H1 (cell line): Measurements from ENCODE around the gene NXPH1. TPM values are rescaled to one million over a fixed set of nuclear protein-coding genes. Genes with fewer than 3 reads are reported as not detected.
A peak's percentile ranks its signal among the peaks of the same experiment; 100 is the strongest.

Experiments
- CTCF ChIA-PET: fragments of 300-600 bp; sonication (Branson Sonifier 250); formaldehyde crosslinking; loops from one replicate; lab custom pipeline; 2021; ENCODE audit not compliant: partially characterized antibody; lab: Charles Lee
- POLR2A ChIA-PET: fragments of 300-600 bp; sonication (Branson Sonifier 250); formaldehyde crosslinking; loops from one replicate; lab custom pipeline; 2021; ENCODE audit warnings: inconsistent platforms; ENCODE audit not compliant: partially characterized antibody; lab: Charles Lee
- DNase-seq, 2 experiments: peaks; one replicate each; pipeline versions ENCODE4 v3.0.0 to v3.0.0-alpha.2; 2010 to 2022; ENCODE audit warnings: low spot score in 2 of 2, low read depth in 1 of 2, mixed read lengths in 1 of 2
- FAIRE-seq: peaks from 2 replicates; lab custom pipeline; 2011; peaks lifted over from hg19 to GRCh38; lab: Jason Lieb, UNC
- H2AFZ ChIP-seq: 2 replicates; pipeline ENCODE4 v1.8.1; 2012; ENCODE audit warnings: low read length, inconsistent platforms
- H2AK5ac ChIP-seq: 2 replicates; pipeline ENCODE4 v1.6.1; 2013; ENCODE audit warnings: low read depth, low read length
- H2BK120ac ChIP-seq: replicated peaks from 2 replicates; pipeline ENCODE3; 2013; ENCODE audit warnings: low read depth, low read length, inconsistent platforms
- H2BK12ac ChIP-seq: 2 replicates; pipeline ENCODE4 v1.6.1; 2013; ENCODE audit warnings: low read depth, low read length
- H2BK15ac ChIP-seq: 2 replicates; pipeline ENCODE4 v1.6.1; 2013; ENCODE audit warnings: low read length
- H2BK20ac ChIP-seq: 2 replicates; pipeline ENCODE4 v1.6.1; 2013; ENCODE audit warnings: low read length
- H2BK5ac ChIP-seq: 2 replicates; pipeline ENCODE4 v1.6.1; 2013; ENCODE audit warnings: low read depth, low read length
- H3K14ac ChIP-seq: 2 replicates; pipeline ENCODE4 v1.6.1; 2013; ENCODE audit warnings: inconsistent platforms; ENCODE audit not compliant: insufficient read length
- H3K18ac ChIP-seq: 2 replicates; pipeline ENCODE4 v1.6.1; 2013; ENCODE audit warnings: low read length; ENCODE audit errors: extremely low read depth
- H3K23ac ChIP-seq: 2 replicates; pipeline ENCODE4 v1.6.1; 2013; ENCODE audit warnings: inconsistent platforms; ENCODE audit not compliant: insufficient read length
- H3K23me2 ChIP-seq: 2 replicates; pipeline ENCODE4 v1.6.1; 2013; ENCODE audit warnings: low read depth, low read length
- H3K27ac ChIP-seq: 2 replicates; pipeline ENCODE4 v1.6.1; 2011; ENCODE audit warnings: low read depth, low read length, inconsistent platforms
- H3K27me3 ChIP-seq, 4 experiments: replicated peaks in 1 of 4; 1 replicate in 1 of 4; 2 replicates in 3 of 4; pipeline versions ENCODE4 v1.6.1 to v1.8.1; 2011 to 2013; ENCODE audit warnings: low read length in 3 of 4, mild to moderate bottlenecking in 3 of 4, inconsistent platforms in 2 of 4, mixed read lengths in 2 of 4, moderate library complexity in 1 of 4; ENCODE audit not compliant: control insufficient read depth in 3 of 4, insufficient read depth in 3 of 4; ENCODE audit errors: extremely low read depth in 1 of 4
- H3K36me3 ChIP-seq, 4 experiments: 2 replicates each; pipeline versions ENCODE4 v1.6.1 to v1.8.1; 2011 to 2013; ENCODE audit warnings: mild to moderate bottlenecking in 4 of 4, low read length in 3 of 4, moderate library complexity in 2 of 4, control low read depth in 1 of 4, inconsistent platforms in 1 of 4; ENCODE audit not compliant: insufficient read depth in 4 of 4, control insufficient read depth in 2 of 4
- H3K4ac ChIP-seq: replicated peaks from 2 replicates; pipeline ENCODE3; 2013; ENCODE audit warnings: low read length, low read depth, mixed read lengths, inconsistent platforms; ENCODE audit not compliant: insufficient read length
- H3K4me1 ChIP-seq, 4 experiments: replicated peaks in 1 of 4; 1 replicate in 1 of 4; 2 replicates in 3 of 4; pipeline versions ENCODE4 v1.6.1 to v1.8.1; 2011 to 2013; ENCODE audit warnings: low read length in 3 of 4, inconsistent platforms in 2 of 4, mixed read lengths in 1 of 4; ENCODE audit not compliant: insufficient read depth in 4 of 4, control insufficient read depth in 3 of 4
- H3K4me2 ChIP-seq, 2 experiments: 2 replicates each; pipeline versions ENCODE4 v1.6.1 to v1.8.1; 2011 to 2013; ENCODE audit warnings: low read depth in 2 of 2, low read length in 2 of 2, control low read depth in 1 of 2, inconsistent platforms in 1 of 2, mild to moderate bottlenecking in 1 of 2; ENCODE audit not compliant: insufficient read depth in 1 of 2
- H3K4me3 ChIP-seq, 4 experiments: fragments of 200-600, 300-600 bp in 1 of 4; sonication (generic), shearing (Covaris generic), sonication (Bioruptor Twin) in 1 of 4; 2 replicates each; pipeline versions ENCODE4 v1.5.1 to v1.8.1; 2011 to 2016; ENCODE audit warnings: low read length in 4 of 4, low read depth in 3 of 4, control low read depth in 2 of 4, inconsistent platforms in 2 of 4, mild to moderate bottlenecking in 2 of 4, mixed read lengths in 1 of 4, moderate library complexity in 1 of 4; ENCODE audit not compliant: insufficient read depth in 2 of 4; ENCODE audit errors: extremely low read depth in 1 of 4
- H3K56ac ChIP-seq: replicated peaks from 2 replicates; pipeline ENCODE3; 2013; ENCODE audit warnings: low read depth, mild to moderate bottlenecking, mixed read lengths, low read length, inconsistent platforms; ENCODE audit not compliant: insufficient read length
- H3K79me1 ChIP-seq: 2 replicates; pipeline ENCODE4 v1.6.1; 2013; ENCODE audit warnings: low read depth, low read length, control low read depth
- H3K79me2 ChIP-seq, 2 experiments: 2 replicates each; pipeline versions ENCODE4 v1.6.1 to v1.8.1; 2012 to 2013; ENCODE audit warnings: low read length in 2 of 2, mild to moderate bottlenecking in 2 of 2, inconsistent platforms in 1 of 2; ENCODE audit not compliant: insufficient read depth in 2 of 2, control insufficient read depth in 1 of 2
- H3K9ac ChIP-seq, 4 experiments: replicated peaks in 1 of 4; 1 replicate in 1 of 4; 2 replicates in 3 of 4; pipeline versions ENCODE4 v1.6.1 to v1.8.1; 2011 to 2013; ENCODE audit warnings: low read depth in 3 of 4, low read length in 3 of 4, control low read depth in 2 of 4, mild to moderate bottlenecking in 2 of 4, moderate library complexity in 2 of 4, inconsistent platforms in 1 of 4; ENCODE audit errors: extremely low read depth in 1 of 4
- H3K9me3 ChIP-seq, 2 experiments: 2 replicates each; pipeline versions ENCODE4 v1.6.1 to v1.8.1; 2012 to 2013; ENCODE audit warnings: mild to moderate bottlenecking in 2 of 2, moderate library complexity in 2 of 2, control low read depth in 1 of 2, inconsistent platforms in 1 of 2, low read depth in 1 of 2, low read length in 1 of 2, mixed read lengths in 1 of 2; ENCODE audit not compliant: insufficient read depth in 2 of 2
- H4K20me1 ChIP-seq, 2 experiments: replicated peaks in 1 of 2; 2 replicates each; pipeline versions ENCODE3 to v1.8.1; 2011 to 2013; ENCODE audit warnings: inconsistent platforms in 2 of 2, low read length in 2 of 2, mild to moderate bottlenecking in 1 of 2; ENCODE audit not compliant: insufficient read depth in 2 of 2, control insufficient read depth in 1 of 2
- H4K5ac ChIP-seq: 2 replicates; pipeline ENCODE4 v1.6.1; 2013; ENCODE audit warnings: low read length, low read depth, mixed read lengths, inconsistent platforms; ENCODE audit not compliant: insufficient read length
- H4K8ac ChIP-seq: 2 replicates; pipeline ENCODE4 v1.8.0; 2013; ENCODE audit warnings: mild to moderate bottlenecking, moderate library complexity, low read length, inconsistent platforms; ENCODE audit not compliant: insufficient read depth; ENCODE audit errors: extremely low read depth
- H4K91ac ChIP-seq: replicated peaks from 2 replicates; pipeline ENCODE3; 2013; ENCODE audit warnings: low read length, mixed read lengths, inconsistent platforms; ENCODE audit not compliant: insufficient read length
- RBBP5 ChIP-seq: IDR thresholded peaks from 2 replicates; pipeline ENCODE4 v1.7.1; 2012; ENCODE audit warnings: low read depth, mild to moderate bottlenecking, inconsistent platforms, low read length, moderate library complexity, borderline replicate concordance
- WGBS, 2 experiments: shearing (Covaris generic) in 1 of 2; methylation state at CpG; one replicate each; pipeline versions ENCODE4 v1.1.6 to v1.1.7; 2013 to 2015; ENCODE audit warnings: low lambda C conversion rate in 2 of 2, mixed read lengths in 2 of 2, inconsistent platforms in 1 of 2, low coverage in 1 of 2, missing lambda C conversion rate in 1 of 2; ENCODE audit not compliant: insufficient replicate concordance in 2 of 2, insufficient coverage in 1 of 2, insufficient read length in 1 of 2; ENCODE audit errors: extremely low coverage in 1 of 2, missing lambda C conversion rate in 1 of 2; 5-methylcytosine and 5-hydroxymethylcytosine counted together
- long read RNA-seq, 2 experiments: library from RNA in 1 of 2; library from capped mRNA in 1 of 2; stranded (forward); transcript quantifications; one replicate each; pipeline ENCODE4 v2.0.0, GENCODE V29; 2021; ENCODE audit warnings: inconsistent platforms in 1 of 2
- polyA minus RNA-seq, 3 experiments: library from RNA; depleted of rRNA, polyadenylated mRNA; stranded (reverse); fragments of >200 nt; gene quantifications; 1 replicate in 2 of 3; 2 replicates in 1 of 3; pipeline ENCODE4 v1.2.3, GENCODE V29; 2011
- polyA plus RNA-seq, 7 experiments: library from polyadenylated mRNA; depleted of rRNA in 3 of 7; stranded (reverse) in 5 of 7; unstranded in 2 of 7; fragments of >200 nt in 5 of 7; fragments of 200-250 nt in 2 of 7; gene quantifications; 1 replicate in 5 of 7; 2 replicates in 1 of 7; 4 replicates in 1 of 7; pipeline versions ENCODE4 v1.2.1 to v1.2.3, GENCODE V29; 2011 to 2013; ENCODE audit warnings: missing spikeins in 2 of 7, mixed read lengths in 2 of 7
- total RNA-seq: library from RNA; stranded (reverse); fragmentation: NEBNext Ultra II Directional; extraction: Animal tissue kit (Norgen Biotek cat#: 25700); gene quantifications from 2 replicates; pipeline ENCODE4 v1.2.1, GENCODE V29; 2021
- TF ChIP-seq, protein P1 (sequence below): IDR thresholded peaks from 2 replicates; pipeline ENCODE4 v1.6.1; 2012; ENCODE audit warnings: low read length, inconsistent platforms

Gene NXPH1
- 0.40 and 1.0 TPM in 2 replicates for total RNA-seq
- polyA plus RNA-seq (2011; rRNA removed), result 0.14 and 0.24 TPM in 2 replicates
- polyA plus RNA-seq (2011; cell fraction: cytosol; rRNA removed), result 0.16 TPM
- 0.09 TPM for polyA plus RNA-seq (2011; cell fraction: nucleus; rRNA removed)
- polyA plus RNA-seq (2012, experiment 1 of 2), result 0.11 to 0.31 TPM (median 0.18 TPM) in 4 replicates
- not detected for polyA plus RNA-seq (2012, experiment 2 of 2)
- polyA plus RNA-seq (2013, experiment 1 of 2), result 0.69 TPM
- 0.64 TPM for polyA plus RNA-seq (2013, experiment 2 of 2)
- polyA minus RNA-seq (2011; rRNA and poly(A)+ RNA removed), result 0.20 and 1.0 TPM in 2 replicates
- not detected for polyA minus RNA-seq (2011; cell fraction: cytosol; rRNA and poly(A)+ RNA removed)
- polyA minus RNA-seq (2011; cell fraction: nucleus; rRNA and poly(A)+ RNA removed), result 0.60 TPM
- long read RNA-seq, experiment 1, partial matches to known transcripts, result 0 of 1 reads
- long read RNA-seq, experiment 1, other reads (novel, unspliced or antisense), result 0 of 1 reads
- long read RNA-seq, experiment 2, result 0 reads

DNA sequence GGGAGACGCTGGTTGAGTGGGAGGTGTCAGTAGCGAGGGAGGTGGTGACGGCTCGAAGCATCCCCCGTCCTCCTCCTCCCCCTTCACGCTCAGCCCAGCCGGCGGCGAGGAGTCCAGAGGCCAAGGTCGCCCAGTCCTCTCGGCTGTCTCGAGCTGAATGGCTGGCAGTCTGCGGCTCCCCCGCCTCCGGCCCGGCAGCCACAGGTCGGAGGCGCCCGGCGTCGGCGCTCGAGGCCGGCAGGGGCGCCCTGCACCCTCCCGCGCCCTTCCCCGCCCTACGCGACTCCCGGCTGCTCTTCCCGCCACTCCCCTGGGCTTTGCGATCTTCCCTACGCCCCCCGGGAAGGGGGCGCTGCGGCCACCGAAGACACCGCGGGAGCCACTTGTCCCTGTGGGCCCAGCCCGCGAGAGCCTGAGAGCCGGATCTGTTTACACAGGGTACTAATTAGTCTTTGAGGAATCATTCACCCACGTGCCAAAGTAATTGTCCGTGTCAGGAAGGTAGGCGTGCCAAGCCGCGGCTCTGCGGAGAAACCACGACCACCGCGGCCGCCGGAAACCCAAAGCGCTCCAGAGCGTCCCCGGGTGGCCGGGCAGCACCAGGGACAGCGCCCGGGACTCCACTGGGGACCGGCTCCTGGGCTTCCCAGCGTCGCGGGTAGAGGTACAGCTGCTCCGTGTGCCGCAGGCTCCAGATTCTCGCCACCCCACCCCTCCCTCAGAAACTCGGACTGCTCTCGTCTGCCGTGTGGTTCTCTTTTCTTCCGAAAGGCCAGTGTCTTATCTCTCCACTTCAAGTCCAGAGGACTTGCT is at the start of gene NXPH1:
TSS of gene NXPH1 (plus strand) at position 133 of the 813 bp plus-strand sequence.
- H4K91ac ChIP-seq, result no peak within 1 kb of the TSS
- H2AK5ac ChIP-seq, result no peak within 1 kb of the TSS
- FAIRE-seq (no peak), DNase-seq (peak in 1 of 2 experiments; percentile 82)
- H3K18ac ChIP-seq, result no peak within 1 kb of the TSS
- H4K8ac ChIP-seq, result peak within 1 kb of the TSS; percentile 20; the same call in 1 of the 2 replicates
- H2BK20ac ChIP-seq, result no peak within 1 kb of the TSS
- no peak within 1 kb of the TSS for H2BK120ac ChIP-seq
- peaks cover 0 to 12% of the 10 kb centered on the region in 2 experiments for H4K20me1 ChIP-seq
- peaks cover 22% of the 10 kb centered on the region for H3K23me2 ChIP-seq
- peaks cover 0 to 23% (median 9%) of the 10 kb centered on the region in 4 experiments; a peak in 5 of 7 replicates for H3K4me1 ChIP-seq
- no peak within 1 kb of the TSS for H3K27ac ChIP-seq
- no peak within 1 kb of the TSS for H3K23ac ChIP-seq
- no peak within 1 kb of the TSS for H3K14ac ChIP-seq
- H2BK5ac ChIP-seq, result peak within 1 kb of the TSS; percentile 37; the same call in 1 of the 2 replicates
- no peak within 1 kb of the TSS; the same call in 1 of the 2 replicates for H2BK12ac ChIP-seq
- peak within 1 kb of the TSS; percentile 76; the same call in 1 of the 2 replicates for H2AFZ ChIP-seq
- CTCF ChIA-PET, result interaction anchor here (0.5 to 3.8 kb wide), 6 partner anchors 9 to 351 kb away, joined by 3 to 25 read pairs (median 6); no protein-coding TSS in a partner anchor
- H2BK15ac ChIP-seq, result no peak within 1 kb of the TSS
- peaks cover 49 to 73% (median 68%) of the 10 kb centered on the region in 4 experiments for H3K27me3 ChIP-seq
- no peaks in the 10 kb centered on the region for H3K9me3 ChIP-seq
- peak within 1 kb of the TSS; percentile 43 to 74 (median 69) for H3K4me3 ChIP-seq
- H3K79me1 ChIP-seq, result no peaks in the 10 kb centered on the region
- no peaks in the 10 kb centered on the region for H3K36me3 ChIP-seq
- H4K5ac ChIP-seq, result no peak within 1 kb of the TSS
- no peaks in the 10 kb centered on the region for H3K79me2 ChIP-seq
- H3K4ac ChIP-seq, result no peak within 1 kb of the TSS
- H3K9ac ChIP-seq, result peak within 1 kb of the TSS in 1 of 4 experiments; percentile 10; a peak in 1 of 7 replicates
- H3K4me2 ChIP-seq, result peak within 1 kb of the TSS; percentile 81 to 99
- H3K56ac ChIP-seq, result no peak within 1 kb of the TSS
- POLR2A ChIA-PET, result no interaction called here
- 3% methylated on average over 45 of the region's 71 CpGs; no CpG with 5 or more reads in 1 of the 2 experiments for WGBS, 2 experiments
- TF ChIP-seq, protein P1, sequence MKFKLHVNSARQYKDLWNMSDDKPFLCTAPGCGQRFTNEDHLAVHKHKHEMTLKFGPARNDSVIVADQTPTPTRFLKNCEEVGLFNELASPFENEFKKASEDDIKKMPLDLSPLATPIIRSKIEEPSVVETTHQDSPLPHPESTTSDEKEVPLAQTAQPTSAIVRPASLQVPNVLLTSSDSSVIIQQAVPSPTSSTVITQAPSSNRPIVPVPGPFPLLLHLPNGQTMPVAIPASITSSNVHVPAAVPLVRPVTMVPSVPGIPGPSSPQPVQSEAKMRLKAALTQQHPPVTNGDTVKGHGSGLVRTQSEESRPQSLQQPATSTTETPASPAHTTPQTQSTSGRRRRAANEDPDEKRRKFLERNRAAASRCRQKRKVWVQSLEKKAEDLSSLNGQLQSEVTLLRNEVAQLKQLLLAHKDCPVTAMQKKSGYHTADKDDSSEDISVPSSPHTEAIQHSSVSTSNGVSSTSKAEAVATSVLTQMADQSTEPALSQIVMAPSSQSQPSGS, result no peak
- TF ChIP-seq RBBP5, result peak; percentile 95
